Measurements from ENCODE around the gene TIMM10B.

TIMM10B gene

DNA sequence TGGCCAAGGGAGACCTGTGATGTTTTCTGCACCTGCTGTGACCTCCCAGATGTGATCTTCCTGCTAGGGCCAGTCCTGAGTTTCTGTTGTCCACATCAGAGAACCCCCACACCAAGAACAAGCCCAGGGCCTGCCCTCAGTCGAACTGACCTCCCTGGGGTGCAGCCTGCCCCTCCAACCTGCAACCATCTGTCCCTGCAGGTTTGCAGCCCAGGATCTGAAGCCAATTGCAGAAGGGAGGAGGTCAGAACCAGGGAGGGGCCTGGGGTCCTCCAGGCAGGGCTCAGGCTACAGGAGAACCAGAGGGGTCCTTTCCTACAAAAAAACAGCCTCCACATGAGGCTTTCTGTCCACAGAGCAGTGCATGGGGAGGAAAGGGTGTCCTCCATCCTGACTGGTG, 8.4 kb upstream of the TIMM10B start:
- DNase-seq, result no peak

GRCh38 chr11:6473451-6474412, 7.6 kb upstream of the TIMM10B start, which contains the start of gene TRIM3:
TSS of gene TRIM3 (minus strand) at chr11:6473941. CDS start at chr11:6465695, 8,246 bp downstream.
- peak; percentile 96 for DNase-seq

DNA sequence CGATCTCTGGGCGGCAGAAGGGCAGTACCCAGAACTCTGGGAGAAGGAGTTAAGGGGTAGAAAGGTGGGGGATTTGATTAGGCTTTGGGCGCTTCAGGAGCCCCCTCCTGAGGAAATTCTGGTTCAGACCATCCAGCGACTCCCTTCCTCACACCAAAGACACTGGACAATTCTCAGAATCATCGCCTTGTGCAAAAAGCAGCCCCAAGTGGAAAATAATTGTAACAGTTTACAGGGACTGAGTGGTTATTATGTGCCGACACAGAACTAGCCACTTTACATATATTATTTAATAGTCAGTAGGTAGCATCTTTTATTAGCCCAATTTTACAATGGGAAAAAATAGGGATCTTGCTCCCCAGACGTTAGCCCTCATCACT, 6.9 kb upstream of the TIMM10B start:
- DNase-seq, result no peak

GRCh38 chr11:6474806-6475500, 6.3 kb upstream of the TIMM10B start:
- DNase-seq, result no peak

- no peak for DNase-seq
Observed at GRCh38 chr11:6475936-6476335, 5.4 kb upstream of the TIMM10B start.

DNA sequence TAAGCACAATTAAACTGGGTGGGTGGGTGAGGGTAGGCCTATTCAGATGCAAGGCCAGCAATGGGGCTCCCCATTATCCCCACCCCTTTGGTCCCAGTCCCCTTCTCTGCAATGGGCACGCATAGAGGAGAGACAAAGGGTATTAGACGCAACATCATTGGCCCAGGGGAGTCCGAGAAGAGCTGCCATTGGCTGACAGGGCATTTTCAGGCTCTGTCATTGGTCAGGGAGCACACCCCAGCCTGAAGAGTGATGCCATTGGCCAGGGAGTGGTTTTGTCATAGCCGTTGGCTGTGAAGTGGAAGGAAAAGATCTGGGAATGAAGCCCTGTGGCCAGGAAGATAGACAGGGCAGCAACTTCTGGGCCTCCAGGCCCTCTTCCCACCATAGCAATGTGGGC, 4.7 kb upstream of the TIMM10B start:
- no peak for DNase-seq

DNA sequence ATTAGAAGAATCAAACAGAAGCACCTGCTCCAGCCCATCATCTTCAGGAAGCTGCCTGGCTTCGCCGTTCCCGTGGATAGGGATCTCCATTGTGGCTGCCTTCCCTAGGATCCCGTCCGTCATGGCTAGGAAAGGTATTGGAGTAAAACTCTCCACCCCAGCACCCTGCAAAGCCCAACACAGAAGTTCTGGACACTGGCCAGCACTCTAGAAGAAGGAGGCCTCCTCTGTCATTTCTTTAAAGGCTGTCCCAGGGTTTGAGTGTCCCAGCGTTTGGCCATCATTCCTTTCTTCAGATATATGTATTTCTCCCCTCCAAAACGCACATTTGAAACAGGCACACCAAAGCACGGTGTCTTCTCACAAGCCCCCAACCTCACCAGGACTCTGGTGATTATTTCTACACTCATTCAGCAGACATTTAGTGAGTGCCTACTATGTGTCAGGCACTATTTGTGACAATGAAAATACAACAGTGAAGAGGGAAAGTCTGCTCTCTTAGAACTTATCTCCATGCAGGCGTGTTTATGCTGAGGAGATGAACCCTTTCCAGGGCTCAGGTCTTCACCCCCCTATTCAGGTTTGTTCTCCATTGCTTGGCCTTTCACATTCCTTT, 894 bp upstream of the TIMM10B start:
- no peak for DNase-seq

DNA sequence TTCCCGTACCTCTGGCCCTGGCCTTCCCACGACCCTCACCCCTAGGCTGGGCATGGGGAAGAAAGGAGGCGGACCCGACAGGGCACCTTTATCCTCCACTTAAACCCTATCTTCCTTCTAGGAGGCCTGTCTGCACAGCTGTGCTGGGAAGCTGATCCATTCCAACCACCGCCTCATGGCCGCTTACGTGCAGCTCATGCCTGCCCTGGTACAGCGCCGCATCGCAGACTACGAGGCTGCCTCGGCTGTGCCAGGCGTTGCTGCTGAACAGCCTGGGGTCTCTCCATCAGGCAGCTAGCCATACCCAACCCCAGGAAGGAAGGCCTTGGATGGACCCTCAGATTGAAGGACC, 599 bp downstream of the TIMM10B start:
- DNase-seq, result no peak

GRCh38 chr11:6482441-6482840, 1.1 kb downstream of the TIMM10B start:
- no peak for DNase-seq

DNA sequence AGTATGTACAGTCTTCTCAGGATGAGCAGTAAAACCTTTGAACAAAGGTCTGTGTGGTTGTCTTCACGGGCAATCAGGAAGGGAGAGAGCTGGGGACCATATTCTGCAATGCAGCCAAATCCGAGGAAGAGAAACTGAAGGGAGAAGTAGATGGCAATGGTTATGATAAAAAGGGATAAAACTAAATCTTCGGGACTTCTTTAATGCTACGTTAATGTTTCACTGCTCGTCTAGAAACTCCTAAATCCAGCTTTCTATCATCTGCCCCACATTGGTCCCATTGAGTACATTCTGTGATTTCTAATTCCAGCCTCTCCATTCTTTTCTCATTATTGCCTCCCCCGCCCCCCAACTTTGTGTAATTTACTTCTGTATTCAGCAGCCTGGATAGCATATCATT, 1.7 kb downstream of the TIMM10B start:
- no peak for DNase-seq

DNA sequence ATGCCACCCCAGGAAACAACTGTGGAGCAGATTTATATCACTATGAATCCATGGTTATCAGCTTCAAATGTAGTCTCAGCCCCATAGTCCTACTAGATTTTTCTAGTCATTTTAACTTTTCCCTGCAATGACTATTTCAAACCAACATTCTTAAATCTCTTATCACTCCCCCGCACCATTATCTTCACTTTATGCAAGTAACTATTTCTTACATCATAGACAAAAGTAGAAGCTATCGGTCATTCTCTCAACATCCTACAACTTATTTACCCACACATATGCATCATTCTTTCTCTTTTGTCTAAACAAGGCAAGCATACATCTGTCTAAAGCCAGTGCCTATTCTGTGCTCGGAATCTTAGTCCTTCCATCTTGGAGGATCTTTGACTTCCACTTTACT, 4.4 kb downstream of the TIMM10B start:
- no peak for DNase-seq

DNA sequence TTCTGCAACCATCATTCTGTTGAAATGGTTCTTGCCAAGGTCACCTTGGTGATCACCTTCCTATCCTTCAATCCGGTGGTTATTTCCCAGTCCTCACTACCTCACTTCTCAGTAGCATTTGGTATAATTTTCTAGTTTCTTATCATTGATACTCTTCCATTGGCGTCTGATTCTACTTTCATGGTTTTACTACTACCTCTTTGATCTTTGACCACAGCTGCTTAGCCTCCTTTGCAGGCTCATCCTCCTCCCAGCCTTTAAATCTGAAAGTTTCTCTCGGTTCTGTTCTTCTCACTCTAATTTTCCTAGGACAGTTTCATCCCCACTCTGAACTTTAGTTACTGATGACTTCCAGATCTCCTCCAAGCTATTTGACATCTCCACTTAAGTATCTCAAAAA, 5.0 kb downstream of the TIMM10B start:
- DNase-seq, result no peak

GRCh38 chr11:6486938-6487337, 5.6 kb downstream of the TIMM10B start:
- DNase-seq, result no peak

- DNase-seq, result no peak
Observed at GRCh38 chr11:6488342-6488741, 7.0 kb downstream of the TIMM10B start.

DNA sequence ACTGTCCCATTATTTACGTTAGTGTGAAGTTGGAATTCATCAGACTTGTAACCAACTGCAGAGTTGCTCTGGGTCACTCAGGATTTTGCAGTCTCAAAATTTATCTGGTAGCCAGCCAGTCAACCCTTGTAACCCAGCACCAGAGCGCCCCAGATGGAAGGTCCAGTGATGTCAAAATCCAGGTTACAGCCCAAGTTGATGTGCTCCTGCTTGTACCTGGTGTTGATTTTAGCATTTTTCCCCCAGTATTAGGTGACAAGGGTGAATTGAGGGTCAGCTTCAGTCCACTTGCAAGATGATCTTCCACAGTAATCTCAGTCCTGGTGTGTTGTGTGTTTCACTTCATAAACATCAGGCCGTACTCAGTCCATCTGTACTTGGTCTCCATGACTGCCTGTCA, 7.5 kb downstream of the TIMM10B start:
- DNase-seq, result no peak

GRCh38 chr11:6489306-6489705, 8.0 kb downstream of the TIMM10B start:
- no peak for DNase-seq

GRCh38 chr11:6497069-6497839, 16.0 kb downstream of the TIMM10B start, which contains the start of gene DNHD1:
TSS of gene DNHD1 (plus strand) at chr11:6497280. CDS start at chr11:6498216, 936 bp downstream.
- DNase-seq, result peak; percentile 61

- no peak for DNase-seq
Observed at GRCh38 chr11:6498121-6498520, 16.8 kb downstream of the TIMM10B start.

GRCh38 chr11:6498544-6498943, 17.2 kb downstream of the TIMM10B start:
- no peak for DNase-seq

DNA sequence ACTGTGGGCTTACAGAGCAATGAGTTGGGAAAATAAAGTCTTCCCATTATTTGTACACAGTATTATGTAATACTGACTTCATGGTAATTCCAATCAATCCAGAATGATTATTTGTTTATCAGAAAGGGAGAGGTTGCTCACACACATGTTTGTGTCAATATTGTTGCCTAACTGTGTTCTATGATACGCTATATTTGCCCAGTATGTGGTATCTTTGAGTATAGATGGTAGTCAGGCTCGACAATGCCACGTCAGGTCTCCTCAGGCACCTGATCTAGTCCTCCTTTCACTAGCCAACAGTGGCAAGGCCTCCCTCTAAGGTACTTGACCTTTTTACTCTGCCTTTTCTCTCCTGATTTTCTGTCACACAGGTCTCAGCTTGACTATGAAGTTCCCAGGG, 21.1 kb downstream of the TIMM10B start:
- no peak for DNase-seq

DNA sequence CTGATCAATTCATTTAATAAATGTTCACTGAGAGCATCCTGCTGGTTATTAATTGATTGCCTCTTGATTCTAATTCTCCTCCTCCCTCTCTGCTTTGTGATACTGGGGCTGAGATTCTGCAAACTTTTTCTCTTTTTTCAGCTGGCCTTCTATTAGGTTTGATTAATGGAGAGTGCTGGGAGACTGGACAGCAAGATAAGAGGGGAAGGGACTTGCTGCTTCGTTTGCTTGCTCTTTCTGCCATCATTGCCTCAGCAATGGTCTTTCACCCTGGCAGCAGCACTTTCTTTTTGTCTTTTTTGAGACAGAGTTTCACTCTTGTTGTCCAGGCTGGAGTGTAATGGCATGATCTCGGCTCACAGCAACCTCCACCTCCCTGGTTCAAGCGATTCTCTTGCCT, 22.9 kb downstream of the TIMM10B start:
- no peak for DNase-seq

GRCh38 chr11:6505577-6506240, 24.4 kb downstream of the TIMM10B start:
- no peak for DNase-seq
